ENCODE results near the gene CACNG6.
"Not testable (repeated sequence)": the region's sequence is repeated elsewhere in the genome, so short reads cannot be mapped to it uniquely, and the experiment has no call there.

The CACNG6 gene

DNA sequence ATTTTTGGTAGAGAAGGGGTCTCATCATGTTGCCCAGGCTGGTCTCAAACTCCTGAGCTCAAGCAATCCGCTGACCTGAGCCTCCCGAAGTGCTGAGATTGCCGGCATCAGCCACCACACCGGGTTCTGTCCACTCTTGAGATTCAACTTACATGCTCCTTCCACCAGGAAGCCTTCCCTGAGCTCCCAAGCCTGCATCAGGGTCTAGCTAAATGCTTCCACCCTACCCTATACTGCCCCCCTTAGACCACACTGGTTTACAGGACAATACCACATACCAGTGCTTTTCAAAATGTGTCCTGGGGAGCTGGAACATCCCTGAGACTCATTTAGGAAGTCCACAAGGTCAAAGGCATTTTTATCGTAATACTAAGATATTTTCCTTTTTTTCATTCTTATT lies 43.8 kb upstream of the CACNG6 start:
- CTCF ChIA-PET: interaction anchor here (1.1 kb wide), 1 partner anchor 105 kb away, joined by 3 read pairs; no protein-coding TSS in a partner anchor
- no peak for DNase-seq (ENCODE audit: extremely low spot score)
- POLR2A ChIA-PET: no interaction called here
- TF ChIP-seq, protein P1, sequence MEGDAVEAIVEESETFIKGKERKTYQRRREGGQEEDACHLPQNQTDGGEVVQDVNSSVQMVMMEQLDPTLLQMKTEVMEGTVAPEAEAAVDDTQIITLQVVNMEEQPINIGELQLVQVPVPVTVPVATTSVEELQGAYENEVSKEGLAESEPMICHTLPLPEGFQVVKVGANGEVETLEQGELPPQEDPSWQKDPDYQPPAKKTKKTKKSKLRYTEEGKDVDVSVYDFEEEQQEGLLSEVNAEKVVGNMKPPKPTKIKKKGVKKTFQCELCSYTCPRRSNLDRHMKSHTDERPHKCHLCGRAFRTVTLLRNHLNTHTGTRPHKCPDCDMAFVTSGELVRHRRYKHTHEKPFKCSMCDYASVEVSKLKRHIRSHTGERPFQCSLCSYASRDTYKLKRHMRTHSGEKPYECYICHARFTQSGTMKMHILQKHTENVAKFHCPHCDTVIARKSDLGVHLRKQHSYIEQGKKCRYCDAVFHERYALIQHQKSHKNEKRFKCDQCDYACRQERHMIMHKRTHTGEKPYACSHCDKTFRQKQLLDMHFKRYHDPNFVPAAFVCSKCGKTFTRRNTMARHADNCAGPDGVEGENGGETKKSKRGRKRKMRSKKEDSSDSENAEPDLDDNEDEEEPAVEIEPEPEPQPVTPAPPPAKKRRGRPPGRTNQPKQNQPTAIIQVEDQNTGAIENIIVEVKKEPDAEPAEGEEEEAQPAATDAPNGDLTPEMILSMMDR (IDR thresholded peaks at IDR 0.05; ENCODE audit: control extremely low read depth, extremely low read depth, low read depth, missing control alignments): no peak

DNA sequence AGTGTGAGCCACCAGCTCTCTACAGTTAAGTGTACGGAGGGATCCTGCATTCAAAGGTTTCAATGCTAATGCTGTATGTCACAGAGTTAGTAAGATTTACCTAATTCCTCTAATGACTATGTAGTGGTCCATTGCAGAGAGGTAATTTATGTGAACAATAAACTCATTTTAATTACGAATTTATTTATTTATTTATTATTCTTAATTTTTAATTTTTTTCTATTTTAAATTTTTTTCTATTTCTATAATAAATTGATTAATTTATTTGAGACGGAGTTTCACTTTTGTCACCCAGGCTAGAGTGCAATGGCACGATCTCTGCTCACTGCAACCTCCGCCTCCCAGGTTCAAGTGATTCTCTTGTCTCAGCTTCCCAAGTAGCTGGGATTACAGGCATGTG lies 42.8 kb upstream of the CACNG6 start:
- POLR2A ChIA-PET; CTCF ChIA-PET; DNase-seq (ENCODE audit: extremely low spot score): not testable (repeated sequence)

DNA sequence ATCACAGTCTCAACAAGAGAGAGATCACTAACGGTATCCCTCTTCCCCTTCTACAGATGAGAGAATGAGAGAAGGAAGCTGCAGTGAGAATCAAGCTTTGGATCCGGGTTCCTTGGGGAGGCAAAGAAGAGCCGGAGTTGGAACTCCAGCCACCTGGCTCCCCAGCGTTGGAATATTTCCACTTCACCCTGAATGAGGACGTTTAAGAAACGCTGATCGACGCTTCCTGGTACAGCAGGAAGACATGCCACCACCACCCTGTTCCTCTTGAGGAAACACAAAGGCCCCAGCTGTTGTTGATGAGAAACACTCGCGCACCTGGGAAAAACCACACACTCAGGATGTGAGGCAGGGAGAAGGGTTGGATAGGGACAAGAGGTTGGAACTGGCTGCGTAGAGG lies 40.0 kb upstream of the CACNG6 start:
- ChIA-PET POLR2A (no interaction called here), CTCF (interaction anchor here (1.5 kb wide), 1 partner anchor 9 kb away, joined by 4 read pairs; no protein-coding TSS in a partner anchor)
- TF ChIP-seq, protein P1 (IDR thresholded peaks at IDR 0.05; ENCODE audit: control extremely low read depth, extremely low read depth, low read depth, missing control alignments): no peak
- DNase-seq (ENCODE audit: extremely low spot score): no peak

DNA sequence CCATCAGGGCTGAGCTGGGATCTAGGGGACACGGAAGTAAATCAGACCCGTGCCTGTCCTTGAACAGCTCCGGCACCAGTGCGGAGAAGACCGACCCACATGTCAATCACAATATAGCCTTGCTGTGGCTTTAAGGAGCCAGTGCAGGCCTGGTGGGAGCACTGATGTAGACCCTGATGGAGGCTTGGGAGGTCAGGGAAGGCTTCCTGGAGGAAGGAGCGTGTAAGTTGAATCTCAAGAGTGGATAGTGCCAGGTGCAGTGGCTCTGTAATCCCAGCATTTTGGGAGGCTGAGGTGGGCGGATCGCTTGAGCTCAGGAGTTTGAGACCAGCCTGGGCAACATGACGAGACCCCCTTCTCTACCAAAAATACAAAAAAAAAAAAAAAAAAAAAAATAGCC lies 39.5 kb upstream of the CACNG6 start:
- CTCF ChIA-PET: interaction anchor here (1.1 to 1.5 kb wide), 2 partner anchors 8 to 78 kb away, joined by 3 to 4 read pairs; no protein-coding TSS in a partner anchor
- DNase-seq (ENCODE audit: extremely low spot score): no peak
- POLR2A ChIA-PET: no interaction called here
- TF ChIP-seq, protein P1 (IDR thresholded peaks at IDR 0.05; ENCODE audit: control extremely low read depth, extremely low read depth, low read depth, missing control alignments): no peak

DNA sequence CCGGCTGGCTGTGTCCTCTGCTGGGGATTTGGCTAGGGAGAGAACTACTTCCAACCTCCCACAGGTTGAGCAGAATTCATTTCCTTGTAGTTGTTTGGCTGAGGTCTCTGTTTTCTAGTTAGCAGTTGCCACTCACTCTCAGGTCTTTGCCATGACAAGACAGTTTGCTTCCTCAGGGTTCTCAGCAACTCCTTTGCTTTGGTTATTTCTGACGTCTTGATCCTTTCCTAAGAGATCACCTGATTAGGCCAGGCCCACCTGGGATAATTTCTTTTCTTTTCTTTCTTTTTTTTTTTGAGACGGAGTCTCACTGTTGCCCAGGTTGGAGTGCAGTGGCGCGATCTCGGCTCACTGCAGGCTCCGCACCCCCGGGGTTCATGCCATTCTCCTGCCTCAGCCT lies 38.1 kb upstream of the CACNG6 start:
- DNase-seq (ENCODE audit: extremely low spot score): no peak
- ChIA-PET POLR2A (no interaction called here), CTCF (no interaction called here)
- TF ChIP-seq, protein P1 (IDR thresholded peaks at IDR 0.05; ENCODE audit: control extremely low read depth, extremely low read depth, low read depth, missing control alignments): no peak

DNA sequence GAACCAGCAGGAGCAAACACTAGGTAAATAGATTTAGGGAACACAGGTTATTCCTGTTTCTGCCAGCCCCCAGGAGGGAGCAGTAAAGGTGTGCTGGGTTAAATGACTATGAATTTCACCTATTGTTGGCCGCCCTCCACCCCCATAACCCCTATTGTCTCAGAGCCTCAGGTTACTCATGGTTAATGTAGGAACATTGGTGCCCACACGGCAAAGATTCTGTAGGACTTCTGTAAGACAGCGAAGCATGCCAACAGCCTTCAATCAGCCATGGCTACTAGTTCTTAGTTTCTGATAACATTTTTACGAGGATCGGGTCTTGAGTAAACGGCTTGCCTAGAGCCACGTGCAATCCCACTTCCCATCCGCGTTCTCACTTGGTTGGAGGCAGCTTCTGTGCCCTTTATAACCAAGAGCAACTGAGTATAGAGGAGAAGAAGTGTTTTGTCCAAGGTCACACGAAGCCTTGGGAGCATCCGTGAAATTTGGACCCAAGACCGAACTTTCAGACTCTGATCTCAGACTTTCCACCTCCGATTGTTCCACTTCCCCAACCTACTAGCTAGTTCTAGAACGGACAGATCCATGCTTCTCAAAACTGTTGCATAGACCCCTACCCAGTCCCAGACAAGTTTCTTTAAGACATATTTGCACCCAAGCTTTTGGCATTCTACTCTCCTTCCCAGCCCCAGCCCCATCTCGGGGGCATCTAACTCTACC lies 33.8 kb upstream of the CACNG6 start:
- CTCF ChIA-PET: no interaction called here
- TF ChIP-seq, protein P1 (IDR thresholded peaks at IDR 0.05; ENCODE audit: control extremely low read depth, extremely low read depth, low read depth, missing control alignments): no peak
- POLR2A ChIA-PET: no interaction called here

DNA sequence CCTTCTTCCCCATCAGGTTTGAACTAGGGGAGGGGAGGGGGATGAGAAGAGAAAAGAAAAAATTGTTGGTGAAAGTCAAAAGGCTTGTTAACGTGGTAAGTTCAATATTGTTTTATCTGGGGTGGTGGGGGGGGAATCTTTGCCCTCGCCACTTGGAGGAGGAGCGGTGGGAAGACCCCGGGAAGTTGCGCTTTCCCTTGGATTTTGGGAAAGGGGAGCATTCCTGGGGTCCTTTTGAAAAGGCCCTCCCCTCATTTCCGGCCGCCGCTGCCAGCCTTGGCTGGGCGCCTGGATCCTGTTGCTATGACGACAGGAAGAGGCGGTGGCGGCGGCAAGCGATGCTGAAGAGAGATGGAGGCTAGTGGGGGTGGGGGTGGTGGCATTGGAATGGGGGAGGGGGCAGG lies 33.3 kb upstream of the CACNG6 start:
- ChIA-PET POLR2A (no interaction called here), CTCF (no interaction called here)
- no peak for DNase-seq (ENCODE audit: extremely low spot score)
- TF ChIP-seq, protein P1 (IDR thresholded peaks at IDR 0.05; ENCODE audit: control extremely low read depth, extremely low read depth, low read depth, missing control alignments): no peak

More for the DNA sequence above, 33.8 kb upstream of the CACNG6 start:
- DNase-seq (ENCODE audit: extremely low spot score): no peak

All from GM10248 (cell line).